Osteoblast (primary cell): ENCODE measurements around the gene PTPN12. TPM values are rescaled to one million over a fixed set of nuclear protein-coding genes. Genes with fewer than 3 reads are reported as not detected.
"Not testable (repeated sequence)": the region's sequence is repeated elsewhere in the genome, so short reads cannot be mapped to it uniquely, and the experiment has no call there.

Experiments used
- DNase-seq: peaks from one replicate; pipeline ENCODE4 v3.0.0; 2011; ENCODE audit warnings: low spot score, mixed read lengths; ENCODE audit not compliant: insufficient read length; ENCODE audit errors: missing footprints
- H2AFZ ChIP-seq: 2 replicates; pipeline ENCODE4 v1.6.0; 2011; ENCODE audit warnings: mild to moderate bottlenecking, low read length
- H3K27ac ChIP-seq: 2 replicates; pipeline ENCODE4 v1.5.1; 2011; ENCODE audit warnings: mild to moderate bottlenecking, low read depth, low read length, moderate library complexity
- H3K27me3 ChIP-seq: 2 replicates; pipeline ENCODE4 v1.6.0; 2012; ENCODE audit warnings: mild to moderate bottlenecking, control low read depth, inconsistent platforms, low read length, moderate library complexity; ENCODE audit not compliant: insufficient read depth
- H3K36me3 ChIP-seq: 2 replicates; pipeline ENCODE4 v1.5.1; 2011; ENCODE audit warnings: mild to moderate bottlenecking, low read length, control low read depth, moderate library complexity; ENCODE audit not compliant: insufficient read depth
- H3K4me1 ChIP-seq: 2 replicates; pipeline ENCODE4 v1.5.1; 2011; ENCODE audit warnings: mild to moderate bottlenecking, low read length, control low read depth, moderate library complexity; ENCODE audit not compliant: insufficient read depth
- H3K4me2 ChIP-seq: 2 replicates; pipeline ENCODE4 v1.6.0; 2011; ENCODE audit warnings: mild to moderate bottlenecking, low read length; ENCODE audit not compliant: insufficient read depth
- H3K4me3 ChIP-seq: fragments of 200-600 bp; sonication (generic); 3 replicates; pipeline ENCODE4 v1.5.1; 2012; ENCODE audit warnings: mild to moderate bottlenecking, low read length, inconsistent platforms; ENCODE audit not compliant: insufficient read depth
- H3K79me2 ChIP-seq: 2 replicates; pipeline ENCODE4 v1.6.0; 2012; ENCODE audit warnings: mild to moderate bottlenecking, low read length, control low read depth, inconsistent platforms; ENCODE audit not compliant: insufficient read depth
- H3K9me3 ChIP-seq: 2 replicates; pipeline ENCODE4 v1.5.1; 2011; ENCODE audit warnings: low read depth, low read length, control low read depth
- H4K20me1 ChIP-seq: 2 replicates; pipeline ENCODE4 v1.6.0; 2012; ENCODE audit warnings: mild to moderate bottlenecking, low read length, control low read depth; ENCODE audit not compliant: insufficient read depth
- CTCF ChIP-seq: IDR thresholded peaks from 2 replicates; pipeline ENCODE4 v1.5.1; 2011; ENCODE audit warnings: mild to moderate bottlenecking, low read depth, low read length, moderate library complexity; ENCODE audit errors: extremely low read depth
- total RNA-seq: library from RNA; depleted of rRNA; stranded (reverse); fragments of >200 nt; gene quantifications from 2 replicates; pipeline ENCODE4 v1.2.3, GENCODE V29; 2012

Gene PTPN12
- total RNA-seq, 1 donor: 80.7 TPM

GRCh38 chr7:77516085-77516484, 21.0 kb upstream of the PTPN12 start:
- Histone ChIP-seq H2AFZ (no peak overlapping the region), H3K27ac (no peak overlapping the region), H3K4me1 (no peaks in the 10 kb centered on the region), H4K20me1 (no peaks in the 10 kb centered on the region), H3K4me2 (no peak overlapping the region), H3K4me3 (no peak overlapping the region), H3K79me2 (no peaks in the 10 kb centered on the region), H3K27me3 (no peaks in the 10 kb centered on the region), H3K9me3 (no peaks in the 10 kb centered on the region), H3K36me3 (no peaks in the 10 kb centered on the region)
- DNase-seq: no peak
- no peak for TF ChIP-seq CTCF

DNA sequence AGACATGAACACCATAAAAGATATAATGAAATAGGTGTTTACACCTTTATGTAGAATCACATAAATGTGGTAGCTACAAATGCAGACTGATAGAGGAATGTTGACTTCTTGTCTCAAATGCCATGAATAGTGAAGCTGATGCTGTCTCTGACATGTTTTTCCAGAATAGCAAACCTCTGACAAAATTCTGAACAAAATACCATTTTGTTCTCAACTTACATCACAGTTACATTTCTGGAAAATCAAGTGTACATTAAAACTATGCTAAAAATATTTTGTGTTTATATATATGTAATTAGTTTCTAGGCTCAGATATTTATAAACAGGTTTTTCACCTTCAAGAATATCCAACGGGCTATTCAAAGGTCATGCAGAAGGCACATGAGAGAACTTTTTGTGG, 16.8 kb upstream of the PTPN12 start:
- no peaks in the 10 kb centered on the region for H3K36me3 ChIP-seq
- no peaks in the 10 kb centered on the region for H3K4me1 ChIP-seq
- H2AFZ ChIP-seq: no peak overlapping the region
- no peaks in the 10 kb centered on the region for H3K27me3 ChIP-seq
- no peaks in the 10 kb centered on the region for H4K20me1 ChIP-seq
- no peak overlapping the region for H3K27ac ChIP-seq
- no peak for TF ChIP-seq CTCF
- DNase-seq: no peak
- H3K79me2 ChIP-seq: no peaks in the 10 kb centered on the region
- H3K4me2 ChIP-seq: no peak overlapping the region
- no peak overlapping the region for H3K4me3 ChIP-seq
- no peaks in the 10 kb centered on the region for H3K9me3 ChIP-seq

- not testable (repeated sequence) for H3K9me3 ChIP-seq, H3K4me3 ChIP-seq, H3K27me3 ChIP-seq, H3K79me2 ChIP-seq, DNase-seq, H3K36me3 ChIP-seq, H2AFZ ChIP-seq, H3K4me1 ChIP-seq, H3K4me2 ChIP-seq, H4K20me1 ChIP-seq, H3K27ac ChIP-seq
Measured at GRCh38 chr7:77521537-77521936, 15.6 kb upstream of the PTPN12 start.

GRCh38 chr7:77524731-77525130, 12.4 kb upstream of the PTPN12 start:
- no peak overlapping the region for H3K27ac ChIP-seq
- no peaks in the 10 kb centered on the region for H4K20me1 ChIP-seq
- no peak overlapping the region for H3K4me2 ChIP-seq
- no peaks in the 10 kb centered on the region for H3K4me1 ChIP-seq
- H2AFZ ChIP-seq: no peak overlapping the region
- H3K36me3 ChIP-seq: no peaks in the 10 kb centered on the region
- H3K79me2 ChIP-seq: no peaks in the 10 kb centered on the region
- H3K4me3 ChIP-seq: no peak overlapping the region
- DNase-seq: no peak
- no peak for TF ChIP-seq CTCF
- H3K9me3 ChIP-seq: no peaks in the 10 kb centered on the region
- H3K27me3 ChIP-seq: no peaks in the 10 kb centered on the region
